ENCODE results near the gene CEACAM5. TPM values are rescaled to one million over a fixed set of nuclear protein-coding genes. Genes with fewer than 3 reads are reported as not detected.
A peak's percentile ranks its signal among the peaks of the same experiment; 100 is the strongest.

The CEACAM5 gene
- total RNA-seq, 2 experiments from 2014 or later: not detected

GRCh38 chr19:41690801-41691065 is 17.7 kb upstream of the CEACAM5 start:
- H3K4me3 Mint-ChIP-seq: no peak overlapping the region
- no peak for TF ChIP-seq CTCF (IDR thresholded peaks at IDR 0.05)
- H3K27ac Mint-ChIP-seq: no peak overlapping the region
- POLR2A ChIA-PET: no interaction called here
- no peak for ATAC-seq
- H3K36me3 Mint-ChIP-seq (ENCODE audit: low read depth): no peaks in the 10 kb centered on the region
- peaks cover 22% of the 10 kb centered on the region for H3K27me3 Mint-ChIP-seq
- H3K9me3 Mint-ChIP-seq: peaks cover 9% of the 10 kb centered on the region
- intact Hi-C loops (cut with micrococcal nuclease): no loop called here
- no peaks in the 10 kb centered on the region for H3K4me1 Mint-ChIP-seq (ENCODE audit: low read depth)
- CTCF ChIA-PET: interaction anchor here (0.7 to 3.9 kb wide), 21 partner anchors 8 to 101 kb away, joined by 3 to 26 read pairs (median 4); no protein-coding TSS in a partner anchor
- DNase-seq: no peak

DNA sequence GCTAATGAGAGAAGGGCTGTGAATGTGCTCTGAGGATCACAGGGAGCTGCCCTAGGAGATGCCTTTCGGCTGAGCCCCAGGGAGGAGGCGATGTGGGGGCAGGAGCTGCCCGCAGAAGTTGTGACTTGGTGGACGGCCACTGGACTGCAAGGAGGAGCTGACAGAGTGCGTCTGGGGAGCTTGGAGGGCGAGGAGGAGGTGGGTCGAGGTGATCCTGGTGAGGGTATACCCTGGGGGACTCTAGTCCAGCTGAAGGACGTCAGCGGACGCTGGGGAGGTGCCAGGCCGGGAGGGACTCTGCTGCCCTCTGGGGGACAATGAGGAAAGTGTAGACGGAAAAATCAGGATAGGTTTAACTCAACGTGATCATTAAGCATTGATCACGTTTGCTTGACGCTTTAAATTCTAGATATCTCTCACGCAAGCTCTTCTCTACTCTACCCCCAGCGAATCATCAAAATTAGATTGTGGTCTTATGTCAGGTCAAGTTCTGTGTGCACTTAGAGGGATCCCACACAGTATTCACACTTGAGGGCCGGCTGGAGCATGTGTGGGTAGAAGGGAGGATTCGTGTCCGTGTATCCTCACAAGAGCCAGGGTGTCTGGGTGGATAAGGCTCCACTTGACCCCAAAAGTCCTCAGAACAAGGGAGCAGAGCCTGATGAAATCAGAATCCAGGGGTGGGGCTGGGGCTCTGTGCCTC is 17.0 kb upstream of the CEACAM5 start:
- intact Hi-C loops (cut with micrococcal nuclease): no loop called here
- POLR2A ChIA-PET: no interaction called here

DNA sequence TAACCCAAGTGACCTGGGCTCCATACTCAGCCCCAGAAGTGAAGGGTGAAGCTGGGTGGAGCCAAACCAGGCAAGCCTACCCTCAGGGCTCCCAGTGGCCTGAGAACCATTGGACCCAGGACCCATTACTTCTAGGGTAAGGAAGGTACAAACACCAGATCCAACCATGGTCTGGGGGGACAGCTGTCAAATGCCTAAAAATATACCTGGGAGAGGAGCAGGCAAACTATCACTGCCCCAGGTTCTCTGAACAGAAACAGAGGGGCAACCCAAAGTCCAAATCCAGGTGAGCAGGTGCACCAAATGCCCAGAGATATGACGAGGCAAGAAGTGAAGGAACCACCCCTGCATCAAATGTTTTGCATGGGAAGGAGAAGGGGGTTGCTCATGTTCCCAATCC is 14.2 kb upstream of the CEACAM5 start:
- H3K4me1 Mint-ChIP-seq (ENCODE audit: low read depth): no peaks in the 10 kb centered on the region
- ChIA-PET CTCF (interaction anchor here (0.8 to 1.0 kb wide), 2 partner anchors 13 to 52 kb away, joined by 3 read pairs; no protein-coding TSS in a partner anchor), POLR2A (no interaction called here)
- DNase-seq (no peak), ATAC-seq (no peak)
- H3K4me3 Mint-ChIP-seq: no peak overlapping the region
- no peak overlapping the region for H3K27ac Mint-ChIP-seq
- peaks cover 28% of the 10 kb centered on the region for H3K27me3 Mint-ChIP-seq
- peaks cover 9% of the 10 kb centered on the region for H3K9me3 Mint-ChIP-seq
- intact Hi-C loops (cut with micrococcal nuclease): no loop called here
- H3K36me3 Mint-ChIP-seq (ENCODE audit: low read depth): no peaks in the 10 kb centered on the region
- TF ChIP-seq CTCF (IDR thresholded peaks at IDR 0.05): no peak

More for the DNA sequence above, 17.0 kb upstream of the CEACAM5 start:
- Mint-ChIP-seq H3K36me3 (ENCODE audit: low read depth) (no peaks in the 10 kb centered on the region), H3K9me3 (peaks cover 9% of the 10 kb centered on the region), H3K4me3 (no peak overlapping the region), H3K27me3 (peaks cover 26% of the 10 kb centered on the region), H3K4me1 (ENCODE audit: low read depth) (no peaks in the 10 kb centered on the region), H3K27ac (no peak overlapping the region)
- TF ChIP-seq CTCF (IDR thresholded peaks at IDR 0.05): peak; percentile 64
- CTCF ChIA-PET: interaction anchor here (0.7 to 3.9 kb wide), 24 partner anchors 9 to 100 kb away, joined by 3 to 26 read pairs (median 4); no protein-coding TSS in a partner anchor
- DNase-seq: peak; percentile 45
- ATAC-seq: peak; percentile 37

- no peaks in the 10 kb centered on the region for H3K36me3 Mint-ChIP-seq (ENCODE audit: low read depth)
- no peak overlapping the region for H3K4me3 Mint-ChIP-seq
- H3K4me1 Mint-ChIP-seq (ENCODE audit: low read depth): no peaks in the 10 kb centered on the region
- ChIA-PET CTCF (interaction anchor here (1.0 kb wide), 1 partner anchor 12 kb away, joined by 3 read pairs; no protein-coding TSS in a partner anchor), POLR2A (no interaction called here)
- peaks cover 9% of the 10 kb centered on the region for H3K9me3 Mint-ChIP-seq
- no peak for TF ChIP-seq CTCF (IDR thresholded peaks at IDR 0.05)
- ATAC-seq (no peak), DNase-seq (no peak)
- intact Hi-C loops (cut with micrococcal nuclease): no loop called here
- peaks cover 26% of the 10 kb centered on the region for H3K27me3 Mint-ChIP-seq
- no peak overlapping the region for H3K27ac Mint-ChIP-seq
Measured at GRCh38 chr19:41694831-41695635, 13.4 kb upstream of the CEACAM5 start.

- CTCF ChIA-PET: interaction anchor here (1.0 kb wide), 1 partner anchor 11 kb away, joined by 3 read pairs; no protein-coding TSS in a partner anchor
- H3K4me3 Mint-ChIP-seq: no peak overlapping the region
- no peaks in the 10 kb centered on the region for H3K4me1 Mint-ChIP-seq (ENCODE audit: low read depth)
- ATAC-seq: no peak
- intact Hi-C loops (cut with micrococcal nuclease): no loop called here
- no peak for DNase-seq
- POLR2A ChIA-PET: no interaction called here
- no peak for TF ChIP-seq CTCF (IDR thresholded peaks at IDR 0.05)
- peaks cover 26% of the 10 kb centered on the region for H3K27me3 Mint-ChIP-seq
- H3K27ac Mint-ChIP-seq: no peak overlapping the region
- H3K36me3 Mint-ChIP-seq (ENCODE audit: low read depth): no peaks in the 10 kb centered on the region
- H3K9me3 Mint-ChIP-seq: peaks cover 9% of the 10 kb centered on the region
Measured at GRCh38 chr19:41695745-41696144, 12.7 kb upstream of the CEACAM5 start.
